ENCODE data around the gene KBTBD4. TPM values are rescaled to one million over a fixed set of nuclear protein-coding genes. Genes with fewer than 3 reads are reported as not detected.

Gene KBTBD4
- total and polyA plus RNA-seq, 7 donors = 11.3 to 29.9 (median 15.9) TPM

GRCh38 chr11:47607380-47607779 lies 28.6 kb upstream of the KBTBD4 start:
- intact Hi-C loops (cut with DNase I) = no loop called here
- Histone ChIP-seq H3K9me3 (no peaks in the 10 kb centered on the region), H3K4me3 (no peak overlapping the region), H3K36me3 (peaks cover 0 to 6% (median 0%) of the 10 kb centered on the region in 4 donors), H3K27me3 (no peaks in the 10 kb centered on the region), H3K4me1 (peaks cover 0 to 12% (median 10%) of the 10 kb centered on the region in 4 donors), H3K27ac (peak overlapping the region in 1 of 4 donors; percentile 1)
- WGBS, 2 donors = 90 to 92% methylated on average over 7 of the region's 7 CpGs
- DNase-seq = no peak
- TF ChIP-seq EP300 (IDR thresholded peaks at IDR 0.05) (no peak), CTCF (IDR thresholded peaks at IDR 0.05) (no peak), POLR2AphosphoS5 (IDR thresholded peaks at IDR 0.05) (peak in 1 of 4 donors; percentile 17), POLR2A (IDR thresholded peaks at IDR 0.05) (no peak)

DNA sequence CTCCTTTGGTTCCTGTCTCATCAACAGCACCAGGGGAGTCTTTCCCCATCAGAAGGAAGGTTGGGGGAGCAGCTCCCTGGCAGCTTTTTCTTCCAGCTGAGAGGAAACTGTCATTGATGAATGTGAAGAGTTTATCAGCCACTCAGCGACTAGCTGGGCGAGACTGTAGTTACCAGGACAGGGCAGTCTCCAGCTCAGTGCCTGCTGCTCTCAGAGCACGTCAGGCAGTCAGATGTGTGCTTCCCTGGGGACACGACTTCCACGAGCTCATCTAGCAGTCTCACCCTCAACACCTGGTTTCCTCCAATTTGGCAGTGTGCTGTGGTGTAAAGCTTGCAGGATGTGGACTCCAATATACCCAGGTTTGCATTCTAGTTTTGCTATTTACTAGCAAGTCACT lies 28.0 kb upstream of the KBTBD4 start:
- peak overlapping the region in 1 of 4 donors; percentile 1 for H3K27ac ChIP-seq
- intact Hi-C loops (cut with DNase I) = no loop called here
- WGBS, 2 donors = 58 to 73% methylated on average over 5 of the region's 5 CpGs

GRCh38 chr11:47605921-47606320 lies 27.2 kb upstream of the KBTBD4 start:
- Histone ChIP-seq H3K27me3 (no peaks in the 10 kb centered on the region), H3K36me3 (no peaks in the 10 kb centered on the region), H3K4me3 (no peak overlapping the region), H3K27ac (no peak overlapping the region), H3K4me1 (peaks cover 0 to 12% (median 10%) of the 10 kb centered on the region in 4 donors), H3K9me3 (no peaks in the 10 kb centered on the region)
- intact Hi-C loops (cut with DNase I) = no loop called here
- TF ChIP-seq POLR2A (IDR thresholded peaks at IDR 0.05) (no peak), EP300 (IDR thresholded peaks at IDR 0.05) (no peak), CTCF (IDR thresholded peaks at IDR 0.05) (no peak), POLR2AphosphoS5 (IDR thresholded peaks at IDR 0.05) (no peak)
- WGBS, 2 donors = 89 to 95% methylated on average over 3 of the region's 3 CpGs
- no peak for DNase-seq

More for the DNA sequence above, 28.0 kb upstream of the KBTBD4 start:
- peaks cover 0 to 12% (median 10%) of the 10 kb centered on the region in 4 donors for H3K4me1 ChIP-seq
- H3K9me3 ChIP-seq = no peaks in the 10 kb centered on the region
- TF ChIP-seq EP300 (IDR thresholded peaks at IDR 0.05) (no peak), POLR2AphosphoS5 (IDR thresholded peaks at IDR 0.05) (no peak), POLR2A (IDR thresholded peaks at IDR 0.05) (no peak), CTCF (IDR thresholded peaks at IDR 0.05) (no peak)
- H3K4me3 ChIP-seq = no peak overlapping the region
- H3K36me3 ChIP-seq = peaks cover 0 to 6% (median 0%) of the 10 kb centered on the region in 4 donors
- no peaks in the 10 kb centered on the region for H3K27me3 ChIP-seq
- no peak for DNase-seq

- intact Hi-C loops (cut with DNase I) = no loop called here
- no peak for TF ChIP-seq POLR2A (IDR thresholded peaks at IDR 0.05)
- DNase-seq = no peak
- H3K4me1 ChIP-seq = peaks cover 0 to 12% (median 10%) of the 10 kb centered on the region in 4 donors
- no peak overlapping the region for H3K4me3 ChIP-seq
- no peaks in the 10 kb centered on the region for H3K36me3 ChIP-seq
- WGBS, 2 donors = 95 to 97% methylated on average over 4 of the region's 4 CpGs
- no peaks in the 10 kb centered on the region for H3K27me3 ChIP-seq
- H3K27ac ChIP-seq = no peak overlapping the region
- no peaks in the 10 kb centered on the region for H3K9me3 ChIP-seq
These were observed 24.5 kb upstream of the KBTBD4 start for GRCh38 chr11:47603295-47603694.

- no peak overlapping the region for H3K4me3 ChIP-seq
- H3K27me3 ChIP-seq = peaks cover 0 to 11% (median 6%) of the 10 kb centered on the region in 3 donors
- TF ChIP-seq EP300 (IDR thresholded peaks at IDR 0.05) = no peak
- no peak for TF ChIP-seq POLR2AphosphoS5 (IDR thresholded peaks at IDR 0.05)
- TF ChIP-seq CTCF (IDR thresholded peaks at IDR 0.05) = no peak
- TF ChIP-seq POLR2A (IDR thresholded peaks at IDR 0.05) = no peak
- no peak overlapping the region for H3K27ac ChIP-seq
- 85 to 87% methylated on average over 4 of the region's 4 CpGs for WGBS, 2 donors
- intact Hi-C loops (cut with DNase I) = no loop called here
- H3K9me3 ChIP-seq = no peaks in the 10 kb centered on the region
- no peaks in the 10 kb centered on the region for H3K36me3 ChIP-seq
- no peaks in the 10 kb centered on the region for H3K4me1 ChIP-seq
- DNase-seq = peak; percentile 44
These were observed 21.1 kb upstream of the KBTBD4 start for GRCh38 chr11:47599902-47600301.

Measured in sigmoid colon (tissue), 7 donors.